A549 (cell line): ENCODE data around the gene SULF2.

Experiments used
- CBX8 ChIP-seq: fragments of 200-600 bp; sonication (generic); IDR thresholded peaks from 2 replicates; pipeline ENCODE4 v1.6.1; 2016
- CEBPB ChIP-seq, 2 experiments: fragments of >200 bp in 1 of 2; sonication (Bioruptor Twin) in 1 of 2; formaldehyde crosslinking in 1 of 2; IDR thresholded peaks; 2 replicates each; pipeline ENCODE4 v1.6.1; 2012 to 2016
- EP300 ChIP-seq, 2 experiments: fragments of >200 bp; sonication (Bioruptor Twin); formaldehyde crosslinking; IDR thresholded peaks; 2 replicates in 1 of 2; 3 replicates in 1 of 2; pipeline ENCODE4 v1.6.1; 2016 to 2017
- FOSB ChIP-seq: fragments of 250-450 bp; sonication (Bioruptor Pico); IDR thresholded peaks from 2 replicates; pipeline ENCODE4 v1.5.0; 2020; ENCODE audit warnings: mild to moderate bottlenecking, moderate library complexity
- JUN ChIP-seq, 2 experiments: fragments of >200 bp; sonication (Bioruptor Twin); formaldehyde crosslinking; IDR thresholded peaks; 2 replicates in 1 of 2; 3 replicates in 1 of 2; pipeline ENCODE4 v1.6.1; 2016 to 2017
- KDM5A ChIP-seq: fragments of 200-600 bp; sonication (generic); IDR thresholded peaks from 2 replicates; pipeline ENCODE4 v1.6.1; 2016; ENCODE audit warnings: antibody characterized with exemption, mild to moderate bottlenecking
- PHF8 ChIP-seq: fragments of 200-600 bp; sonication (generic); IDR thresholded peaks from 2 replicates; pipeline ENCODE4 v1.6.1; 2016; ENCODE audit warnings: low read depth, mild to moderate bottlenecking, antibody characterized with exemption, moderate library complexity, borderline replicate concordance
- POLR2A ChIP-seq: IDR thresholded peaks from 2 replicates; pipeline ENCODE4 v1.6.1; 2012; ENCODE audit warnings: mild to moderate bottlenecking, low read length
- RAD21 ChIP-seq, 2 experiments: fragments of >200 bp in 1 of 2; sonication (Bioruptor Twin) in 1 of 2; formaldehyde crosslinking in 1 of 2; IDR thresholded peaks in 1 of 2; conservative IDR thresholded peaks in 1 of 2; 2 replicates in 1 of 2; 3 replicates in 1 of 2; pipeline ENCODE4 v1.6.1; 2012 to 2018; ENCODE audit warnings: inconsistent platforms in 1 of 2
- RCOR1 ChIP-seq: fragments of 150-350 bp; IDR thresholded peaks from 2 replicates; pipeline ENCODE4 v1.6.1; 2014; ENCODE audit warnings: antibody characterized with exemption, low read length, low read depth
- RNF2 ChIP-seq: fragments of 200-600 bp; sonication (generic); IDR thresholded peaks from 2 replicates; pipeline ENCODE4 v1.6.1; 2016; ENCODE audit warnings: low read depth, mild to moderate bottlenecking, antibody characterized with exemption, moderate library complexity, borderline replicate concordance
- ZC3H11A ChIP-seq: fragments of 450-650 bp; IDR thresholded peaks from 2 replicates; pipeline ENCODE4 v1.6.1; 2014; ENCODE audit warnings: antibody characterized with exemption, mild to moderate bottlenecking
- TF ChIP-seq, protein P1 (sequence below): fragments of >200 bp; sonication (Bioruptor Twin); formaldehyde crosslinking; IDR thresholded peaks from 3 replicates; pipeline ENCODE4 v1.5.1; 2016
- TF ChIP-seq, protein P2 (sequence below): fragments of >200 bp; sonication (Bioruptor Twin); formaldehyde crosslinking; IDR thresholded peaks from 3 replicates; pipeline ENCODE4 v1.6.1; 2016

DNA sequence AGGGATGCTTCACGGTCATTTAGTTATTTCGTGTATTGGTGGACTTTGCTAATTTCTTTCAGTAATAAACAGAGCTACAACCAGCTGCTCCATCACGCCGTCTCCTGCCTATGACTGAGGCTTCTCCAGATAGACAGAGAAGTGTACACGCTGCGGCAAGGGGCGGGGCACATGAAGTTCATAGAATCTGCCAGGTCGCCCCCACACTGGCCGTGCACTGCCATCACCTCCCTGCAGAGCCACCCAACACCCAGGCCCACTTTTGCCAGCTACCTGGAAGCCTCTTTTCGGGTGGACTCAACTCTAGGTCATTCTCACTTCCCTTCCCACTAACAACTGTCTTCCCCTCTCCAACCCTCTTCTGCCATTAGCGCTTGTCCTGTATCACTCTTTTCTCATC is 88.4 kb downstream of the SULF2 start:
- TF ChIP-seq, protein P1, sequence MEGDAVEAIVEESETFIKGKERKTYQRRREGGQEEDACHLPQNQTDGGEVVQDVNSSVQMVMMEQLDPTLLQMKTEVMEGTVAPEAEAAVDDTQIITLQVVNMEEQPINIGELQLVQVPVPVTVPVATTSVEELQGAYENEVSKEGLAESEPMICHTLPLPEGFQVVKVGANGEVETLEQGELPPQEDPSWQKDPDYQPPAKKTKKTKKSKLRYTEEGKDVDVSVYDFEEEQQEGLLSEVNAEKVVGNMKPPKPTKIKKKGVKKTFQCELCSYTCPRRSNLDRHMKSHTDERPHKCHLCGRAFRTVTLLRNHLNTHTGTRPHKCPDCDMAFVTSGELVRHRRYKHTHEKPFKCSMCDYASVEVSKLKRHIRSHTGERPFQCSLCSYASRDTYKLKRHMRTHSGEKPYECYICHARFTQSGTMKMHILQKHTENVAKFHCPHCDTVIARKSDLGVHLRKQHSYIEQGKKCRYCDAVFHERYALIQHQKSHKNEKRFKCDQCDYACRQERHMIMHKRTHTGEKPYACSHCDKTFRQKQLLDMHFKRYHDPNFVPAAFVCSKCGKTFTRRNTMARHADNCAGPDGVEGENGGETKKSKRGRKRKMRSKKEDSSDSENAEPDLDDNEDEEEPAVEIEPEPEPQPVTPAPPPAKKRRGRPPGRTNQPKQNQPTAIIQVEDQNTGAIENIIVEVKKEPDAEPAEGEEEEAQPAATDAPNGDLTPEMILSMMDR: no peak
- TF ChIP-seq EP300 (IDR thresholded peaks at IDR 0.05) (no peak), POLR2A (no peak), PHF8 (no peak), JUN (IDR thresholded peaks at IDR 0.05) (no peak), FOSB (CRISPR knock-in tag) (no peak), ZC3H11A (no peak), RAD21 (conservative IDR thresholded peaks at IDR 0.05 in 1 of 2, IDR thresholded peaks at IDR 0.05 in 1 of 2) (no peak), CBX8 (no peak), RNF2 (no peak), RCOR1 (no peak), KDM5A (no peak), CEBPB (IDR thresholded peaks at IDR 0.05) (no peak)
- TF ChIP-seq, protein P2, sequence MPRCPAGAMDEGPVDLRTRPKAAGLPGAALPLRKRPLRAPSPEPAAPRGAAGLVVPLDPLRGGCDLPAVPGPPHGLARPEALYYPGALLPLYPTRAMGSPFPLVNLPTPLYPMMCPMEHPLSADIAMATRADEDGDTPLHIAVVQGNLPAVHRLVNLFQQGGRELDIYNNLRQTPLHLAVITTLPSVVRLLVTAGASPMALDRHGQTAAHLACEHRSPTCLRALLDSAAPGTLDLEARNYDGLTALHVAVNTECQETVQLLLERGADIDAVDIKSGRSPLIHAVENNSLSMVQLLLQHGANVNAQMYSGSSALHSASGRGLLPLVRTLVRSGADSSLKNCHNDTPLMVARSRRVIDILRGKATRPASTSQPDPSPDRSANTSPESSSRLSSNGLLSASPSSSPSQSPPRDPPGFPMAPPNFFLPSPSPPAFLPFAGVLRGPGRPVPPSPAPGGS: no peak
